AG04449 (cell line): Measurements from ENCODE around the gene DAPK2.

Source experiments
- CTCF ChIA-PET: fragments of 350-600 bp; formaldehyde crosslinking; extraction: SDS; loops from one replicate; lab custom pipeline; 2021; ENCODE audit warnings: antibody characterized with exemption; lab: Yijun Ruan, JAX
- POLR2A ChIA-PET: fragments of 400-600, 350-600 bp; formaldehyde crosslinking; extraction: SDS; loops from one replicate; lab custom pipeline; 2020; ENCODE audit warnings: antibody characterized with exemption, inconsistent platforms; lab: Yijun Ruan, JAX
- DNase-seq: peaks from one replicate; pipeline ENCODE4 v3.0.0-alpha.2; 2010; ENCODE audit warnings: low read depth, low spot score
- H3K4me3 ChIP-seq: 2 replicates; pipeline ENCODE4 v1.5.1; 2011; ENCODE audit warnings: low read depth, mild to moderate bottlenecking, control low read depth, low read length
- TF ChIP-seq, protein P1 (sequence below): IDR thresholded peaks from one replicate; pipeline ENCODE4 v1.5.1; 2011; ENCODE audit warnings: mild to moderate bottlenecking, moderate library complexity, low read length, control low read depth, inconsistent platforms; ENCODE audit not compliant: insufficient read depth; ENCODE audit errors: missing control alignments

The DAPK2 gene

DNA sequence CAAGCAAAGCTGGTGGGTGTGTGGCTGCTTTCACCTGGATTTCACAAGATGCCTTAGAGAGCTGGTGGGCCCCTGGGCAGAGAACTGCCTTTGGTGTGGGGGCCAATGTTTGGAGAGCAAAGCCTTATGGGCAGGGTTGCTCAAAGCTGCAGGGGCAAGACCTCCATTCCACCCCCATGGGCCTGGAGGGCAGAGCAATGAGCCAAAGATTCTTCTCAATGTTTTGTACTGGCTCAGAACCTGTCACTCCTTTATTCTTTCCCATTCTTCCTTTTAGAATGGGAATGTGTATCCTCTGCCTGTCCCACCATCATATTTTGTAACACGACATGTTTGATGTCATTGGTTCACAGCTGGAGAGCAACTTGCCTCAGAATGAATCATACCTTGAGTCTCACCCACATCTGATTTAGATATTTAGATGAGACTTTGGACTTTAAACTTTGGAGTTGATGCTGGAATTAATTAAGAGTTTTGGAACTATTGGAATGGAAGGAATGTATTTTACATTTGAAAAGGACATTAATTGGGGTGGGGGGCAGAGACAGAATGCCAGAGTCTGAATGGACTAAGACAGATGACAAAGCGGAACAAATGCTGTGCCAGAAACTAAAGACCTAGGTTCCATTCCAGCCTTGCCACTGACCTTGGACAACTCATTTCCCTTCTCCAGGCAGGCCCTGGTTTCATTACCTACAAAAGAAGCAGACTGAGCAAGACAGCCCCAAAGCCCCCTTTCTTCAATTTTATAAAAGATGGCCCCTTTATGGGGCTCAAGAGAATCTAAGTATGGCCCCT is 72.9 kb downstream of the DAPK2 start:
- no peak overlapping the region for H3K4me3 ChIP-seq
- ChIA-PET POLR2A (no interaction called here), CTCF (interaction anchor here (1.5 kb wide), 1 partner anchor 28 kb away, joined by 10 read pairs; no protein-coding TSS in a partner anchor)
- peak; percentile 41 for DNase-seq
- TF ChIP-seq, protein P1, sequence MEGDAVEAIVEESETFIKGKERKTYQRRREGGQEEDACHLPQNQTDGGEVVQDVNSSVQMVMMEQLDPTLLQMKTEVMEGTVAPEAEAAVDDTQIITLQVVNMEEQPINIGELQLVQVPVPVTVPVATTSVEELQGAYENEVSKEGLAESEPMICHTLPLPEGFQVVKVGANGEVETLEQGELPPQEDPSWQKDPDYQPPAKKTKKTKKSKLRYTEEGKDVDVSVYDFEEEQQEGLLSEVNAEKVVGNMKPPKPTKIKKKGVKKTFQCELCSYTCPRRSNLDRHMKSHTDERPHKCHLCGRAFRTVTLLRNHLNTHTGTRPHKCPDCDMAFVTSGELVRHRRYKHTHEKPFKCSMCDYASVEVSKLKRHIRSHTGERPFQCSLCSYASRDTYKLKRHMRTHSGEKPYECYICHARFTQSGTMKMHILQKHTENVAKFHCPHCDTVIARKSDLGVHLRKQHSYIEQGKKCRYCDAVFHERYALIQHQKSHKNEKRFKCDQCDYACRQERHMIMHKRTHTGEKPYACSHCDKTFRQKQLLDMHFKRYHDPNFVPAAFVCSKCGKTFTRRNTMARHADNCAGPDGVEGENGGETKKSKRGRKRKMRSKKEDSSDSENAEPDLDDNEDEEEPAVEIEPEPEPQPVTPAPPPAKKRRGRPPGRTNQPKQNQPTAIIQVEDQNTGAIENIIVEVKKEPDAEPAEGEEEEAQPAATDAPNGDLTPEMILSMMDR = no peak

DNA sequence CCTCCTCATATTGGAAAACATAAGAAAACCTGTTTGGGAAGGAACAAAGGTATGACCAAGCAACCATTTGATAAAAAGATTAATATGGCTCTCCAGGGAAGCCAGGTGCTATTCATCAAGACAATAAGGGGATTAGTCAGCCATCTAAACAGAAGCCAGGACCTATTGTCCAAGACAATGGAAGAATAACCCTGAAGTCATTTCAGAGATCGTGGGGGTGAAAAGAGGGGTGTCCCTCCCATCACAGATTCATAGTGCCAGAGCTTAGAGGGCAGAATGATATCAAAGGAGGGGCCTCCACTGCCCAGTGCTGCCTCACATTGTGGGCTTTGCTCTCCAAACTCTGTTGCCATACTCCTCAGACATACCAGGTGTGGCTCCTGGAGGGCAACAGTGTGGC is 73.5 kb downstream of the DAPK2 start:
- DNase-seq = no peak
- ChIA-PET POLR2A (no interaction called here), CTCF (interaction anchor here (1.5 kb wide), 1 partner anchor 27 kb away, joined by 10 read pairs; no protein-coding TSS in a partner anchor)
- no peak overlapping the region for H3K4me3 ChIP-seq
- TF ChIP-seq, protein P1 = no peak

DNA sequence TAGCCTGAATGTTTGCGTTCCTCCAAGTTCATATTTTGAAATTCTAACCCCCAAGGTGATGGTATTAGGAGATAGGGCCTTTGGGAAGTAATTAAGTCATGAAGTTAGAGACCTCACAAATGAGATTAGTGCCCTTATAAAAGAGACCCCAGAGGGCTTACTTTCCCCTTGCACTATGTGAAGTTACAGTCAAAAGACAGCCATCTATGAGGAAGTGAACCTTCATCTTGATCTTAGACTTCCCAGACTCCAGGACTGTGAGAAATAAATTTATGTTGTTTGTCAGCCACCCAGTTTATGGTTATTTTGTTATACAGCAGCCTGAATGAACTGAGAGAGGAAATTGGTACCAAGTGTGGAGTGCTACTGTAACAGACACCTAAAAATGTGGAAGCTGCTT is 74.4 kb downstream of the DAPK2 start:
- ChIA-PET CTCF (interaction anchor here (1.5 kb wide), 1 partner anchor 26 kb away, joined by 10 read pairs; no protein-coding TSS in a partner anchor), POLR2A (no interaction called here)
- no peak for DNase-seq
- no peak overlapping the region for H3K4me3 ChIP-seq
- TF ChIP-seq, protein P1 = no peak

GRCh38 chr15:63971427-63971805 is 74.9 kb downstream of the DAPK2 start:
- no peak overlapping the region for H3K4me3 ChIP-seq
- ChIA-PET POLR2A (no interaction called here), CTCF (interaction anchor here (0.7 to 2.6 kb wide), 3 partner anchors 14 to 25 kb away, joined by 4 to 16 read pairs (median 4); no protein-coding TSS in a partner anchor)
- no peak for DNase-seq
- TF ChIP-seq, protein P1 = no peak

DNA sequence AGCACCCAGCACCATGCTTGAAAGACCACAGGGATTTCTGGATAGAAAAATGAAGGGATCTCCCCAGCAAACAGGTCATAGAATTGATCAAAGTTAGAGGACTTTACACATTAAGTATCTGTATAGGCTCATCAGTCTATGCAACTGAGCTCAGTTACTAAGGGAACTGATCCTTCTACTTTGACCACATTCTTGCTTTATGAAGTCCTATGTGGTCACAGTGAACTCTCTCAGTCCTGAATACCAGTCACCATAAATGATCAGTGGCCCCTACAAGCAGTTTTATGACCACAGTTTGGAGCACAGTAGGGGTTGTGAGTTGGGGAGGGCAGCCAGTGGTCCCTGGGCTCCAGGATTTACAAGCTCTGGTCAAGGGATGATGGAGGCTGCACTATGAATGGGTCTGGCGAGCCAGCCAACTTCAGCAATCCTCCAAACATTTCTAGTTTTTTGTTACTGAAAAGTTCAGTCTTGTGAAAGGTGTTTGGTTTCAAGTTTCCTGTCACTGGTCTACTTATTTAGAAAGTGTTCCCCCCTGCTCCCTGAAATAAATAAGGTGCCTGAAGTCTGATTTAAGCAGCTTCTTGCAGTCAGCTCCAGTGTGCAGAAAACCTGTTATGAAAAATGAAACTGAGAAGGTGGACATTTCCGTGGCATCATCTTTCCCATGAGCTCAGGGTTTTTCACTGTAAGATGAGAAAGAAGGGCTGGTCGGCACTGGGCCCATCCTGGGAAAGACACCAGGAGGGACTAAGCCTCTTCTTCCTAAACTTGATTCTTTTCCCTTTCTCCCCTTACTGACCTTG is 75.5 kb downstream of the DAPK2 start:
- ChIA-PET CTCF (interaction anchor here (0.7 to 2.6 kb wide), 5 partner anchors 14 to 74 kb away, joined by 3 to 16 read pairs (median 4); no protein-coding TSS in a partner anchor), POLR2A (no interaction called here)
- no peak for DNase-seq
- no peak overlapping the region for H3K4me3 ChIP-seq
- TF ChIP-seq, protein P1 = no peak
